Mesendoderm (in vitro differentiated cells): ENCODE measurements around the gene DNAJB8.

ENCODE experiments used
- DNase-seq: peaks from one replicate; pipeline ENCODE4 v3.0.0; 2013
- H2AK5ac ChIP-seq: 2 replicates; pipeline ENCODE4 v1.6.1; 2013; ENCODE audit warnings: low read length, inconsistent platforms
- H2BK120ac ChIP-seq: 2 replicates; pipeline ENCODE4 v1.6.1; 2013; ENCODE audit warnings: low read depth, mild to moderate bottlenecking, low read length, moderate library complexity, mixed read lengths
- H2BK15ac ChIP-seq: replicated peaks from 2 replicates; pipeline ENCODE4 v1.6.1; 2013; ENCODE audit warnings: low read depth, mild to moderate bottlenecking, moderate library complexity
- H2BK5ac ChIP-seq: 2 replicates; pipeline ENCODE4 v1.6.1; 2013; ENCODE audit warnings: low read length, inconsistent platforms
- H3K18ac ChIP-seq: 2 replicates; pipeline ENCODE4 v1.6.1; 2013; ENCODE audit warnings: mild to moderate bottlenecking, low read length, mixed read lengths
- H3K23ac ChIP-seq: one replicate; pipeline ENCODE4 v1.6.1; 2013; ENCODE audit warnings: low read length
- H3K27ac ChIP-seq: 2 replicates; pipeline ENCODE4 v1.5.1; 2013; ENCODE audit warnings: low read depth, mild to moderate bottlenecking, inconsistent platforms, low read length, moderate library complexity
- H3K27me3 ChIP-seq: 2 replicates; pipeline ENCODE4 v1.6.1; 2013; ENCODE audit warnings: low read length, control low read depth, mild to moderate bottlenecking, inconsistent platforms; ENCODE audit not compliant: insufficient read depth, poor library complexity
- H3K36me3 ChIP-seq: 2 replicates; pipeline ENCODE4 v1.6.1; 2013; ENCODE audit warnings: low read length, inconsistent platforms; ENCODE audit not compliant: control insufficient read depth, insufficient read depth
- H3K4ac ChIP-seq: one replicate; pipeline ENCODE4 v1.6.1; 2013; ENCODE audit warnings: low read depth, mild to moderate bottlenecking, low read length, moderate library complexity
- H3K4me1 ChIP-seq: 2 replicates; pipeline ENCODE4 v1.6.1; 2013; ENCODE audit warnings: low read depth, low read length, inconsistent platforms; ENCODE audit not compliant: control insufficient read depth
- H3K4me2 ChIP-seq: 2 replicates; pipeline ENCODE4 v1.6.1; 2013; ENCODE audit warnings: low read length
- H3K4me3 ChIP-seq: 2 replicates; pipeline ENCODE4 v1.5.1; 2013; ENCODE audit warnings: mild to moderate bottlenecking, low read length
- H3K56ac ChIP-seq: one replicate; pipeline ENCODE4 v1.6.1; 2013; ENCODE audit warnings: low read length
- H3K79me1 ChIP-seq: 2 replicates; pipeline ENCODE4 v1.6.1; 2013; ENCODE audit warnings: low read length, inconsistent platforms
- H3K79me2 ChIP-seq: 2 replicates; pipeline ENCODE4 v1.6.1; 2013; ENCODE audit warnings: mild to moderate bottlenecking, low read length; ENCODE audit not compliant: control insufficient read depth, insufficient read depth
- H3K9ac ChIP-seq: 2 replicates; pipeline ENCODE4 v1.6.1; 2013; ENCODE audit warnings: low read length, inconsistent platforms
- H4K5ac ChIP-seq: one replicate; pipeline ENCODE4 v1.6.1; 2013; ENCODE audit warnings: low read length
- H4K8ac ChIP-seq: one replicate; pipeline ENCODE4 v1.6.1; 2013; ENCODE audit warnings: low read depth, mild to moderate bottlenecking, control low read depth, low read length, moderate library complexity
- WGBS: extraction: QIAGEN DNeasy Blood & Tissue Kit; methylation state at CpG from one replicate; pipeline ENCODE4 v1.1.7; 2013; ENCODE audit warnings: low lambda C conversion rate, missing lambda C conversion rate; ENCODE audit not compliant: insufficient coverage; ENCODE audit errors: extremely low coverage; 5-methylcytosine and 5-hydroxymethylcytosine counted together

Gene DNAJB8

GRCh38 chr3:128424508-128425069 is 42.1 kb downstream of the DNAJB8 start:
- no CpG with 5 or more reads among the region's 14 CpGs for WGBS

GRCh38 chr3:128423525-128424147 is 43.1 kb downstream of the DNAJB8 start:
- H3K27me3 ChIP-seq: peaks cover 3% of the 10 kb centered on the region
- no peak overlapping the region for H2AK5ac ChIP-seq
- H3K4me3 ChIP-seq: no peak overlapping the region
- H2BK5ac ChIP-seq: no peak overlapping the region
- no peak overlapping the region for H3K4ac ChIP-seq
- no peak for DNase-seq
- H3K79me2 ChIP-seq: no peaks in the 10 kb centered on the region
- H3K36me3 ChIP-seq: no peaks in the 10 kb centered on the region
- H4K8ac ChIP-seq: no peak overlapping the region
- H3K27ac ChIP-seq: no peak overlapping the region
- H3K4me2 ChIP-seq: no peak overlapping the region
- no peak overlapping the region for H3K18ac ChIP-seq
- H3K4me1 ChIP-seq: no peaks in the 10 kb centered on the region
- H3K9ac ChIP-seq: no peak overlapping the region
- no peak overlapping the region for H4K5ac ChIP-seq
- H3K79me1 ChIP-seq: no peaks in the 10 kb centered on the region
- no CpG with 5 or more reads among the region's 7 CpGs for WGBS
- no peak overlapping the region for H2BK15ac ChIP-seq
- no peak overlapping the region for H3K23ac ChIP-seq
- H2BK120ac ChIP-seq: no peak overlapping the region
- H3K56ac ChIP-seq: no peak overlapping the region

More at GRCh38 chr3:128424508-128425069, 42.1 kb downstream of the DNAJB8 start:
- no peaks in the 10 kb centered on the region for H3K79me1 ChIP-seq
- no peak overlapping the region for H3K27ac ChIP-seq
- H3K4me2 ChIP-seq: no peak overlapping the region
- H2BK15ac ChIP-seq: no peak overlapping the region
- no peak overlapping the region for H4K8ac ChIP-seq
- no peak overlapping the region for H3K18ac ChIP-seq
- no peak overlapping the region for H3K9ac ChIP-seq
- no peak overlapping the region for H2AK5ac ChIP-seq
- H3K36me3 ChIP-seq: no peaks in the 10 kb centered on the region
- no peak overlapping the region for H3K4me3 ChIP-seq
- no peak overlapping the region for H2BK5ac ChIP-seq
- no peak for DNase-seq
- H3K79me2 ChIP-seq: no peaks in the 10 kb centered on the region
- no peak overlapping the region for H3K56ac ChIP-seq
- peaks cover 3% of the 10 kb centered on the region for H3K27me3 ChIP-seq
- no peaks in the 10 kb centered on the region for H3K4me1 ChIP-seq
- no peak overlapping the region for H3K4ac ChIP-seq
- H4K5ac ChIP-seq: no peak overlapping the region
- no peak overlapping the region for H2BK120ac ChIP-seq
- no peak overlapping the region for H3K23ac ChIP-seq

GRCh38 chr3:128422762-128423524 is 43.7 kb downstream of the DNAJB8 start:
- Histone ChIP-seq H3K36me3 (no peaks in the 10 kb centered on the region), H3K18ac (no peak overlapping the region), H3K27me3 (peaks cover 3% of the 10 kb centered on the region), H2BK5ac (no peak overlapping the region), H3K79me1 (no peaks in the 10 kb centered on the region), H2AK5ac (no peak overlapping the region), H2BK120ac (no peak overlapping the region), H3K27ac (no peak overlapping the region), H3K79me2 (no peaks in the 10 kb centered on the region), H2BK15ac (no peak overlapping the region), H3K4me1 (no peaks in the 10 kb centered on the region), H3K4ac (no peak overlapping the region), H3K56ac (no peak overlapping the region), H3K4me3 (no peak overlapping the region), H4K8ac (no peak overlapping the region), H3K9ac (no peak overlapping the region), H4K5ac (no peak overlapping the region), H3K23ac (no peak overlapping the region), H3K4me2 (no peak overlapping the region)
- no CpG with 5 or more reads among the region's 3 CpGs for WGBS
- DNase-seq: no peak

DNA sequence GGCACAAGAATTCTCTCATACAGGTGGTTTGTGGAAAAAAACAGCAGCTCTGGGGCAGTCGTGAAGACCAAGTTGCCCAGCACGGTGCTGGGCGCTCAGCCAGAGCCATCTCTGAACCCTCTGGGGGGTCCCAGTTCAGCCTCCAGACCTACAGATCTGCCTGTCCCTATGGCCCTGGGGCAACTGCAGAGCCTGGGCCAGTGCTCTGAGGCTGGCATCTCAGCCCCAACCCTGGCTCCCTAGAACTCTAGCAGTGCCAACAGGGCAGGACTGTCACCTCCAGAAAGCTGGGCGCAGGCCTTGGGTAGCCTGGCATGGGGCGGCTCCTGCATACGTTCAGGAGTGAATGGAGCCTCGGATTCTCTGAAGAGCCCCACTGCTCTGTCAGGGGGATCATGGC is 44.7 kb downstream of the DNAJB8 start:
- H3K27ac ChIP-seq: no peak overlapping the region
- H4K8ac ChIP-seq: no peak overlapping the region
- DNase-seq: no peak
- H3K23ac ChIP-seq: no peak overlapping the region
- no peak overlapping the region for H3K4me3 ChIP-seq
- H3K4me2 ChIP-seq: no peak overlapping the region
- no peaks in the 10 kb centered on the region for H3K79me1 ChIP-seq
- no peak overlapping the region for H3K56ac ChIP-seq
- no peak overlapping the region for H2BK15ac ChIP-seq
- H3K4me1 ChIP-seq: no peaks in the 10 kb centered on the region
- no peak overlapping the region for H4K5ac ChIP-seq
- H3K4ac ChIP-seq: no peak overlapping the region
- WGBS: no CpG with 5 or more reads among the region's 7 CpGs
- H3K9ac ChIP-seq: no peak overlapping the region
- no peak overlapping the region for H2BK120ac ChIP-seq
- no peak overlapping the region for H2AK5ac ChIP-seq
- H3K36me3 ChIP-seq: no peaks in the 10 kb centered on the region
- H3K27me3 ChIP-seq: peaks cover under 1% of the 10 kb centered on the region
- no peak overlapping the region for H3K18ac ChIP-seq
- no peaks in the 10 kb centered on the region for H3K79me2 ChIP-seq
- H2BK5ac ChIP-seq: no peak overlapping the region

DNA sequence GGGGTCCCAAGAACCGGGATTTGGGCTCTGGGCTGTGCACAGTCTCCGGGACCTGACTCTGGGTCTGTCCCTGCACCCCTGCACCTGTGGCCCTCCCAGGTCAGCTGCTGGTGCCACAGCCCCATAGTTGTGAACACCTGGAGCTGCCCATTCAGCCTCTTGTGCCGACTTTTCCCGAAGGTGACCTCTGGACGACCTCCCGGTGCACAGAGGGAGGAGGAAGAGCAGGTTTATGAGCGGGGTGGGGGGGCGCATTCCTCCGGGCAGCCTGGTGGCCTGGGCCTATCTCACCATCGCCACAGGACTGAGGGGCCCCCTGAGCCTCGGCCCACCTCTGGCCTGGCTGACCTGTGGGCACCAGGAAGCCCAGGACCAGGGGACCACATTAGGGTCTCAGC is 45.3 kb downstream of the DNAJB8 start:
- no peak for DNase-seq
- no peaks in the 10 kb centered on the region for H3K79me2 ChIP-seq
- H3K9ac ChIP-seq: no peak overlapping the region
- no peak overlapping the region for H3K18ac ChIP-seq
- no peaks in the 10 kb centered on the region for H3K27me3 ChIP-seq
- H4K8ac ChIP-seq: no peak overlapping the region
- H3K4me3 ChIP-seq: no peak overlapping the region
- H3K4ac ChIP-seq: no peak overlapping the region
- no peak overlapping the region for H3K27ac ChIP-seq
- H4K5ac ChIP-seq: no peak overlapping the region
- H2AK5ac ChIP-seq: no peak overlapping the region
- H3K79me1 ChIP-seq: no peaks in the 10 kb centered on the region
- H3K36me3 ChIP-seq: no peaks in the 10 kb centered on the region
- no peak overlapping the region for H3K4me2 ChIP-seq
- no peak overlapping the region for H2BK5ac ChIP-seq
- H3K23ac ChIP-seq: no peak overlapping the region
- H3K56ac ChIP-seq: no peak overlapping the region
- WGBS: no CpG with 5 or more reads among the region's 11 CpGs
- no peaks in the 10 kb centered on the region for H3K4me1 ChIP-seq
- no peak overlapping the region for H2BK120ac ChIP-seq
- H2BK15ac ChIP-seq: no peak overlapping the region
